CD4-positive, alpha-beta T cell treated with Interleukin-2 at 100 ng/mL for 4 hours (primary cell): ENCODE measurements around the gene GYPC.
"Not testable (repeated sequence)": the region's sequence is repeated elsewhere in the genome, so short reads cannot be mapped to it uniquely, and the experiment has no call there.

Experiments used
- DNase-seq: peaks from one replicate; pipeline ENCODE4 v3.0.0-alpha.2; 2020; ENCODE audit warnings: low spot score

Gene GYPC

DNA sequence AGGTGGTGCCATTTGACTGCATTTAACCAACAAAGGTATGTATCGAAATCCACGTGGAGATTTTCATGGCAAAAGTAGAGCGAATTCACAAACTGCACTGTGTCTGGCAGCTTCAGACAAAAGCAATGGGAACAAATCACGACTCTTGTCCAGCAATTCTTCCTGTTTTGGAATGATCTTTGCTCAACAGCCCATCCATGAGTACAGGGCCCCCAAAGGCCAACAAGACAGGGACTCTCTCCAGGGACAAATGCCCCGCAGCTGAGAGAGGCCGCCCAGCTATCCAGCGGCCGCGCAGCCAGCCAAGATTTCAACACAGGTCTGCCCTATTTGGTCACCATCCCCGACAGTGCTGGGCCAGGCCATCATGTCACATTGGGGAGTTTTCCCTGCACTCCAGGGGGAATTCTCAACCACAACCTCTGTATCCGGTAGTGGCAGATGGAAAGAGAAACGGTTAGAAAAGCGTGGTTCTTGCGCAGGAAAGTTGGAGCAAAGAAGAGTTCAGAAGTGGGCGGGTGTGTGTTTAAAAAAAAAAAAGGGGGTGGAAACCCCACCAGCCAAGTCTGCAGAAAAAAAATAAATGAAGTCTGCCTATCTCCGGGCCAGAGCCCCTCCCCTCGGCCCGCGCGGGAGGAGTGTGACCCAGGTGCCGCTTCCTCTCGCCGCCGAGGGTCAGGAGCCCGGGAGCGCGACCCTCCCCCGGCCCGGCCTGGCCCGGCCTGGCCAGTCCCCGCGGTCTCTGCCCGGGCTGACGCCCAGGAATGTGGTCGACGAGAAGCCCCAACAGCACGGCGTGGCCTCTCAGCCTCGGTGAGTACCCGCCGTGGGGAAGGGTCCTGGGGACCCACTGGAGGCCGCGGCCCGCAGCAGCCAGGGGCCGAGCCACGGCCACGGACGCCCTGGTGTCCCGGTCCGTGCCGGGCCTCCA lies at the start of gene GYPC:
Gene GYPC, plus strand, starts transcription at position 659 of the 931 bp plus-strand sequence. Its CDS starts 106 bp downstream, at position 765.
- DNase-seq, result peak; percentile 22

DNA sequence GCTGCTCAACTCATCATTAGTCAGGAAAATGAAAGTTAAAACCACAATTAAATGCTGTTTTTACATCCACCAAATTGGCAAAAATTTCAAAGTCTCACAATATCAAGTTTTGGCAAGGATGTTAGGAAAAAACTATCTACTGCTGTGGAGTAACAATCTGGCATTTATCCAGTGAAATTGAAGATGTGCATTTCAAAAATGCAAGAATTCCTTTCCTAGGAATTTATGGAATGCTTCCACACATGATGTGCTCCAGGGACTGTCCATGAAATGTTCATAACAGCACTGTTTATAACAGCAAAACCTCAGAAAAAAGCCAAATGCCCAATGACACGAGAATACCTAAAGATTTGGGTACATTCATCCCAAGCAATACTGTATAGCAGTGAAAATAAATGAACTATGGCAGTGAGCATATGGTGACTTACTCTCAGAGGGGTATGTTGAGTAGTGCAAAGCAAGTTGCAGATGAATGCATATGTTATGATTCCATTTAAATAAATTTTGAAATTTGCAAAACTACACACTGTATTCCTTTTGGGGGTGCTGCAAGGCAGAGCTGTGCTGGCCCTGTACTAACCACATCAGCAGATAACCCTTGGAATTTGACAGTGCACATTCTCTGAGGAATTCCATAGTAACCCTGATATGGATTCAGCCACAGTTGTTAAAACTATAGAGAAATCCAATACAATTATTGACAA lies 41.3 kb upstream of the GYPC start:
- no peak for DNase-seq

- DNase-seq, result no peak
Observed at GRCh38 chr2:126616606-126617069, 39.3 kb upstream of the GYPC start.

- DNase-seq, result no peak
Observed at GRCh38 chr2:126620302-126620701, 35.7 kb upstream of the GYPC start.

DNA sequence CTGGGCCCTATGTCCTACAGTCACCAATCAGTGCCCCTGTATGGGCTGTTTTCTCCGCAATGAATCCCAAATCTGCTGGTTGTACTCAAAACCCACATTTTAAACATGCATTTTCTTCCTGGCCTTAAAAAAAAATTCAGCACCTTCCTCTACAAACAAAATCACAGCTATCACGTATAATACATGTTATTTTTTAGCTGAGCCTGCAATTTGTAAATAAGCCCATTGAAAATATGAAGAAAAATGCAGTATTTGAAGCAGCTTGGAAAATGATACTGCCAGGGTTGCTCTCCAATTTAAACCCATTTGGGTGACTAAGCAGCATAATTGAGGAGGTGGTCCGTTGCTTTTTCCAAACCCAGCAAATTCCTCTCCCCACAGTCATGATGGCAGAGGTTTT lies 33.0 kb upstream of the GYPC start:
- DNase-seq, result no peak

- no peak for DNase-seq
Observed at GRCh38 chr2:126627643-126628042, 28.3 kb upstream of the GYPC start.

GRCh38 chr2:126634273-126634861 lies 21.6 kb upstream of the GYPC start:
- DNase-seq, result peak; percentile 46

DNA sequence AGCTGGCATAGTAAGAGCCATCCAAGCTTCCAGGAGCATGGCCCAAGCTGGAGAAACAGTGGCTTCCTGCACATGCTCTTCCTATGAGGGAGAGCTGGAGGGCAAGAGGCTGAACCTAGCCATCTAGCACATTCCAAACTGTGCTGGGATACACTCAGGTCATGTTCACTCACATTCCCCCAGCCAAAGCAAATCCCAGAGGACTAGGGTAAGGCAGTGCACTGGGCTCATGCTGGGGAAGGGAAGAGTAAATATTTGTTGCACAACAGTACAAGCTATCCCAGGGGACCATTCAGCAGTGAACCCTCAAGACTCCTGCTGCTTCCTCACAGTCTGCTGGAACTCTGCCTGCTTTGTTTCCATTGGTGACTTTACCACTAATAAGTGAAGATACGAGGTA lies 20.7 kb upstream of the GYPC start:
- no peak for DNase-seq

GRCh38 chr2:126635736-126636135 lies 20.2 kb upstream of the GYPC start:
- no peak for DNase-seq

GRCh38 chr2:126637386-126637785 lies 18.6 kb upstream of the GYPC start:
- DNase-seq, result no peak

DNA sequence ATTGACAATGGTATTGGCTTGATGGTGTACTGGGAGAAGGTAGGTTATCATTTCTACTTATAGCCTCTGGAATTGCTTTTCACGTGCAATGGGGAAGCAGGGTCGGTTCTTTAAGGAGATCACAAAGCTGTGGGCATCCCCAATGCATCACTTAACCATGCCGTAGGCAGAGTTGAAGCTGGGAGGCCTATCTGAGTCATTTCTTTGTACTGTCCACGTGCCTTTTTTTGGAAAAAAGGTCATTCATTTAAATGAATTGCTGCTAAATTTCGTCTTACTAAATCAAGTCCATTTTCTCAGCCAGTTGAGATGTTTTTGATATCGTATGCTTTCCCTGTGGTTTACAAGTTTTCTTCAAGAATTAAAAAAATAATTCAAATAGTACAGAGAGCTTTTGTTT lies 17.2 kb upstream of the GYPC start:
- DNase-seq, result no peak

DNA sequence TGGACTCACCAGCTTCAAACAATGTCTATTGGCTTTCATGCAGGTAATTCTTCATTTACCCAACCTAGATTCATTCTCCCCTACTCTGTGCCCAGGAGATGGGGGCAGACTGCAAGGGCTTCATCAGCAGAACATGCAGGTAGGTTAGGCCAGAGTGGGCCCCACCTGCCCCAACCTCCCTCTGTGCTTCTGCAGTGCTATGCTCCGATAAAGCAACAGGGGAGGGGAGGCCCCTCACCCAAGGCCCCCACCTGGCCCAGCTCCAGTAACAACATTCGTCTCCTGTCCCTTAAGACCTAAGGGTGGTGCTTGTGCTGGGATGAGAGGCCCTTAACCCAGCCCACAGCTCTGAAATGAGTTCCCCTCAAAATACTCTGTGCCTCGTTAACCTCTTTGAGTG lies 16.7 kb upstream of the GYPC start:
- DNase-seq, result no peak

GRCh38 chr2:126641294-126641693 lies 14.7 kb upstream of the GYPC start:
- not testable (repeated sequence) for DNase-seq

DNA sequence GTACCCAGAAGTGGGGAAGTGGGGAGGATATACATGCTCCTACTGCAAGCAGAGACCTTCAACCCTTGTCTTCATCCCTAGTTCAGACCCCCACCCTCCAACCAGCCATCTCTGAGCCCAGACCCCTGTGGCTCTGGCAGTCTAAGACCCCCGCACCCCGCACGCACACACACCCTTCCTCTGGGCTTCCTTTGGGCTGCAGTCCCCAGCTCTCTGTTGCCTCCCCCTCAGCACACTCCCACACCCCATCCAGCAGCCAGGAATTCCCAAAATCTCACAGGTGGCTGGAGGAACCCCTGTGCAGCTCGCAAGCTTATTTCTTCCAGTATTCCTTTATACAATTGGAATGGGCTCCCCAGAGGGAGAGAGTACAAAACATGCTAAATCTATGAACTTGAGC lies 13.9 kb upstream of the GYPC start:
- no peak for DNase-seq

DNA sequence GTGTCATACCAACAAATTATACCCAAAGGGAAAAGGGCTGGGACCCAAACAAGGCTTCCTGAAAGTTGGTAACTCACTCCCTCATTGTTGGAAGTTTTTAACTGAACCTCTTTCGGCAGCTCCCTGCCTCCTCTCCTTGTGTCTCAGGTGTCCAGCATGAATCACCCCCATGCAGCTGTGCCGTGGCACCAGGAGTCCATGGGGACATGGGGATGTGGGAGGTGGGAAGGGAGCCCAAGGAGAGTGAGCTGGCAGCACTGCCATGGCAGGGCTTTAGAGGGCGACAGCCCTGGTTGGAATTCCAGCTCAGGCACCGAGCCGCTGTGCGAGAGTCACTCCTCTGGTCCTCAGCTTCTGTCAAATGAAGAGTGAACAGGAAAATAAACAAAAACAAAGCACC lies 12.5 kb upstream of the GYPC start:
- DNase-seq, result no peak

GRCh38 chr2:126643972-126644371 lies 12.0 kb upstream of the GYPC start:
- no peak for DNase-seq

- no peak for DNase-seq
Observed at GRCh38 chr2:126644630-126645191, 11.2 kb upstream of the GYPC start.

DNA sequence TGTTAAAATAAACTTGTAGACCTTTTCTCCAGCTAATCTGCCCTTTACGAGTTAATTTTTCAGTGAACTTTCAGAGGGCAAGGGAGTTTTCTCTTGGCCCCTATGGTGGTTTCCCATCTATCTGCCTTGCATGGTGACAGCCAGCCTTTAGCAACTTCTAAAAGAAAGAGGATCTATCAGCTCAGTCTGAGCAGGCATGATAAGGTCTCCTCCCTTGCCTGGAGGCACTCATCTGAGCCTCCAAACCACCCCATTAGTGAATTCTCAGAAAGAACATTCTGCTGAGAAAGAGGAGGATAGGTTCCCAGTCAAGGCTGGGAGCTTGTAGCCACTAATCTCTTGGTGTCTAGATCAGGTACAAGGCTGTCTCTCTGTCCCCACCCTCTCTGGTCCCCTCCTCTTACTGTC lies 10.7 kb upstream of the GYPC start:
- no peak for DNase-seq

GRCh38 chr2:126646026-126646425 lies 9.9 kb upstream of the GYPC start:
- DNase-seq, result no peak

- DNase-seq, result not testable (repeated sequence)
Observed at GRCh38 chr2:126647714-126648344, 8.1 kb upstream of the GYPC start.

DNA sequence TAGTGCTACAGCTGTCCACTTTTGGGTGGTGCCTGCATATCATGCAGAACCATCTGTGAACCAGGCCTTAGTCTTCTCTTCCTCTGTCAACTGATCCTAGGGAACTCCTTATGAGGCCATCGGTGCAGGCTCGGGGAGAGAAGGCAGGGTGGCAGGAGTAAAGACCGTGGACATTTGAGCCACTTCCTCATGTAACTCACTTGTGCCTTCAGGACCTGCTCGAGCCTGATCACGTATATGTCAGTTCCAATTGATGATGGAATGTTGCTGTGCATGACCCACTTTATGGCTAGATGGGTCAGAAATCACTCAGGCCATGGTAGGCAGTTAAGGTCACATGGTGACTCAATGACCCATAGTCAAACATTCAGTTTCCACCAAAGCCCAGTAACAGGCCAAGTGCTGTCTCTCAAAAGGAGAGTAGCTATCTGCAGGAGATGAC lies 7.6 kb upstream of the GYPC start:
- DNase-seq, result not testable (repeated sequence)

GRCh38 chr2:126649101-126649500 lies 6.9 kb upstream of the GYPC start:
- DNase-seq, result no peak
